ENCODE measurements around the gene FGF19. TPM values are rescaled to one million over a fixed set of nuclear protein-coding genes. Genes with fewer than 3 reads are reported as not detected.

Gene FGF19
- total and polyA plus RNA-seq, 8 donors = 0.06 to 0.08 TPM; not detected in 6

DNA sequence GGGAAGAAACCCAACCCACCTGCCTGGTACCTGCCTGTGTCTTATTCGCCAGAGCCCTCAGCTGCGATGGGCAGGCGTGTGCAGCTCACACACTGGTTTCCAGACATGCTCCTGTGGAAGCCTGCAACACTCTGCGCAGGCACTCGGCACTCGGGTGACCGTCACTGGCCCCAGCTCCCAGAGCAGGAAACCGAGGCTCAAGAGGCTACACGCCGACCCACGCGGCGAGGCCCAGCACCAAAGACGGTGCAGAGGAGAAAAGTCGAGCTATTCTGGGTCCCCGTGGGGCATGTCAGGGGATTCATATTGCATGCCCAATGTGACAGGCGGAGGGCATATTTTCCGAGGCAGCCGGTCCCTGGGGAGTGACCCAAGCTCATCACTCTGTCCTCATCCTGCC is 11.6 kb upstream of the FGF19 start:
- Histone ChIP-seq H3K4me3 (no peak overlapping the region), H3K36me3 (no peaks in the 10 kb centered on the region), H3K27ac (no peak overlapping the region), H3K4me1 (no peaks in the 10 kb centered on the region), H3K9me3 (no peaks in the 10 kb centered on the region), H3K27me3 (peaks cover 0 to 89% of the 10 kb centered on the region in 2 donors)
- DNase-seq = peak in 1 of 4 donors; percentile 62
- ATAC-seq = no peak
- intact Hi-C loops (cut with DNase I) = no loop called here
- TF ChIP-seq, protein P1, sequence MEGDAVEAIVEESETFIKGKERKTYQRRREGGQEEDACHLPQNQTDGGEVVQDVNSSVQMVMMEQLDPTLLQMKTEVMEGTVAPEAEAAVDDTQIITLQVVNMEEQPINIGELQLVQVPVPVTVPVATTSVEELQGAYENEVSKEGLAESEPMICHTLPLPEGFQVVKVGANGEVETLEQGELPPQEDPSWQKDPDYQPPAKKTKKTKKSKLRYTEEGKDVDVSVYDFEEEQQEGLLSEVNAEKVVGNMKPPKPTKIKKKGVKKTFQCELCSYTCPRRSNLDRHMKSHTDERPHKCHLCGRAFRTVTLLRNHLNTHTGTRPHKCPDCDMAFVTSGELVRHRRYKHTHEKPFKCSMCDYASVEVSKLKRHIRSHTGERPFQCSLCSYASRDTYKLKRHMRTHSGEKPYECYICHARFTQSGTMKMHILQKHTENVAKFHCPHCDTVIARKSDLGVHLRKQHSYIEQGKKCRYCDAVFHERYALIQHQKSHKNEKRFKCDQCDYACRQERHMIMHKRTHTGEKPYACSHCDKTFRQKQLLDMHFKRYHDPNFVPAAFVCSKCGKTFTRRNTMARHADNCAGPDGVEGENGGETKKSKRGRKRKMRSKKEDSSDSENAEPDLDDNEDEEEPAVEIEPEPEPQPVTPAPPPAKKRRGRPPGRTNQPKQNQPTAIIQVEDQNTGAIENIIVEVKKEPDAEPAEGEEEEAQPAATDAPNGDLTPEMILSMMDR (IDR thresholded peaks at IDR 0.05) = no peak

DNA sequence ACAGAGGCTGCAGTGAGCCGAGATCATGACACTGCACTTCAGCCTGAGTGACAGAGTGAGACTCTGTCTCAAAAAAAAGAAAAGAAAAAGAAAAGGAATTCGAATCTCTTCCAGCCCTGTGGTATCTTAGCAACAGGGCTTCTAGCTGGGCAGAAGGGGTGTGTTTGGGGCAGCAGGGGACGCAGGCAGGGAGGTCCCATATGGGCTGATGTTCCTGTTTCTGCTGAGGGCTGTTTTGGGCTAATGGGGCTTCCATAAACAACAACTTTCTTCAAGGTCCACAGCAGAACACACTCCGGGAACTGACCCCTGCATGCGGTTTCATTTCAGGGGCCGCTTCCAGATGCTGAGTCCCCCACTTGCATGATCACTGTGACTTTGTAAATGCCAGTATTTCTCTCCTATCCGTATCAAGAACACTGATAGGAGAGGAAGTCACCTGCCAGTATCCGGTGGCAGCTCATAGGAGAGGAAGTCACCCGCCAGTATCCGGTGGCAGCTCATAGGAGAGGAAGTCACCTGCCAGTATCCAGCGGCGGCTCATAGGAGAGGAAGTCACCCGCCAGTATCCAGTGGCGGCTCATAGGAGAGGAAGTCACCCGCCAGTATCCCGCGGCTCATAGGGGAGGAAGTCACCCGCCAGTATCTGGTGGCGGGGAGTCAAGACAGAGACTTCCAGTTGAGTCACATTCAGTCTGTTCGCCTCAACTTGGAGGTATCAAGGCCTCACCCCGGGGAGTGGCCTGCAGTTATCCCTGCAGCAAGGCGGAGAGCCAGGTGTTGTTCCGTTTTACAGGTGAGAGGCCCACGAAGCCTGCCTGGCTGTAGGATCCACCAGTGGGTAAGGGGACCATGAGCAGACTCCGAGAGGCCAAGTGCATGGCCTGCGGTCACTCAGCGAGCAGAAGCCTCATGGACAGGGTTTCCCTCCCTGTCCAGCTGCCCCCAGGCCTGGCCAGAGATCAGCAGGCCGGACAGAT is 8.3 kb upstream of the FGF19 start:
- DNase-seq = no peak
- no peaks in the 10 kb centered on the region for H3K36me3 ChIP-seq
- ATAC-seq = no peak
- H3K4me1 ChIP-seq = no peaks in the 10 kb centered on the region
- TF ChIP-seq, protein P1 (IDR thresholded peaks at IDR 0.05) = no peak
- H3K27ac ChIP-seq = no peak overlapping the region
- intact Hi-C loops (cut with DNase I) = no loop called here
- H3K4me3 ChIP-seq = no peak overlapping the region
- peaks cover 2 to 88% of the 10 kb centered on the region in 2 donors for H3K27me3 ChIP-seq
- H3K9me3 ChIP-seq = no peaks in the 10 kb centered on the region

DNA sequence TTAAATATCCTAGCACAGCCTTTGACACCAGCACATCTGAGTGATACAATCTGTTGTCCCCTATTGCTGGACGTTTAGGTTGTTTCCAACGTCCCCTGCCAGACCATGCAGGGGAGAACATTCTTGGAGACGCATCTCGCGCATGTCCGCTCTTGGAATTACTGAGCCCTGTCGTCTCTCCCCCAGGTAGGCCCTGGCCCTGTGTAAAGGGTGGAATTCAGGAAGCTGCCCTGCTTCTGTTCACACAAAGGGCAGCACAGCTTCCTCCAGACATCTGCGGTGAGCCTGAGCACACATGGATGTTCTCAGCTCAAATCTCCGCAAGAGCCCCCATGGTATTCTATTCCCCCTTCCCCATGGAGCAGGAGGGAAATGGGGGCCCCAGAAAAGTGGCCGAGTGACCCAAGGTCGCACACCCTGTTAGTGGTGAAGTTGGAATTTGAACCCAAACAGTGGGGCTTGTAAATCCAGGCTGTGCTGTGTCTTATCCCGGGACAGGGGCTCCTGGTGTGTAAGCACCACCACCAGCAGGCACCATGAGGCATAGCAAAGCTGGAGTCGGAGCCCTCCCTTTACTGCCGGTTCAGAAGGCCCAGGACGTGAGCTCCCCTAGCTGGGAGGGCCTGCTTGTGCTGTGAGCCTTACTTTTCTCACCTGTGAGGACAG is 5.0 kb upstream of the FGF19 start:
- DNase-seq (no peak), ATAC-seq (no peak)
- Histone ChIP-seq H3K27me3 (peaks cover 35 to 95% of the 10 kb centered on the region in 2 donors), H3K4me1 (peaks cover 2 to 11% of the 10 kb centered on the region in 2 donors), H3K36me3 (no peaks in the 10 kb centered on the region), H3K27ac (no peak overlapping the region), H3K4me3 (no peak overlapping the region), H3K9me3 (no peaks in the 10 kb centered on the region)
- intact Hi-C loops (cut with DNase I) = no loop called here
- TF ChIP-seq, protein P1 (IDR thresholded peaks at IDR 0.05) = no peak

DNA sequence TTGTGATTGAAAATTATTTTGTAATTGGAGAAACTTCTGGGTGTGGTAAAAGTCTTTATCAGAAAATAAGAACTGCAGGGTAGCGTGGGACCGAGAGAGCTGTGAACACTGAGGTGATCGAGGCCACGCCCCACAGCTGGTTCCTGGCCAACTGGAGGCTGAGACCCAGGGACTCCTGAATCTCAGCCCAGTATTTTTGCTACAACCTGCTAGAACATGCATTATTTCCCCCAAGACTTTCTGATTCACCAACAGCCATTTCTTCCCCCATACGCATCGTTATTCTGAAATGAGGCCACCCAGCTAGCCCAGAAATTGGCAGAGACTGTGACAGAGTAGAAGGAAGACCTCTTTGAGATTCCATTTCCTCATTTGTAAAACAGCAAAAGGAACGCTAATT is 3.4 kb upstream of the FGF19 start:
- TF ChIP-seq, protein P1 (IDR thresholded peaks at IDR 0.05) = no peak
- no peak for ATAC-seq
- H3K4me3 ChIP-seq = no peak overlapping the region
- H3K36me3 ChIP-seq = no peaks in the 10 kb centered on the region
- intact Hi-C loops (cut with DNase I) = no loop called here
- peaks cover 4 to 16% of the 10 kb centered on the region in 2 donors for H3K4me1 ChIP-seq
- peaks cover 52 to 97% of the 10 kb centered on the region in 2 donors for H3K27me3 ChIP-seq
- no peak for DNase-seq
- no peaks in the 10 kb centered on the region for H3K9me3 ChIP-seq
- no peak overlapping the region for H3K27ac ChIP-seq

All from left lung (tissue), 10 donors.